NCI-H460 (cell line): ENCODE measurements around the gene SENP2. TPM values are rescaled to one million over a fixed set of nuclear protein-coding genes. Genes with fewer than 3 reads are reported as not detected.
"Not testable (repeated sequence)": the region's sequence is repeated elsewhere in the genome, so short reads cannot be mapped to it uniquely, and the experiment has no call there.

Source experiments
- DNase-seq: peaks from one replicate; pipeline ENCODE4 v3.0.0-alpha.2; 2016; ENCODE audit warnings: low read depth; ENCODE audit errors: extremely low read depth
- total RNA-seq: library from RNA; depleted of rRNA; stranded (reverse); fragments of >200 nt; shearing (Covaris generic); gene quantifications from 2 replicates; pipeline ENCODE4 v1.2.3, GENCODE V29; 2014

Gene SENP2
- total RNA-seq, 1 experiment from 2014 or later: 21.5 TPM

DNA sequence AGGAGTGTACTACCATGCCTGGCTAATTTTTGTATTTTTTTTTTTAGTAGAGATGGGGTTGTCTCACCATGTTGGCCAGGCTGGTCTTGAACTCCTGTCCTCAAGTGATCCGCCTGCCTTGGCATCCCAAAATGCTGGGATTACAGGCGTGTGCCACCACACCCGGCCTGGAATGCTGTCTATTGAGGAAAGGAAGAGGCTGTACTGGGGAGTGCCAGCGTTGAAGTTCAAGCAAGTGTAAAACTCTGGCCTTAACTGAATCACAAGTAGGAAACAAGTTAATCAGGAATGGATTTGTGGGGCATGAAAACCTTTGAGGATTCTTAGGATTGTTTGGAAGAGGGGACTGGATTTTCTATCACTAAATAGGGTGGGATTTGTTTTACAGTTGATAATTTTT, 1.4 kb upstream of the SENP2 start:
- no peak for DNase-seq

DNA sequence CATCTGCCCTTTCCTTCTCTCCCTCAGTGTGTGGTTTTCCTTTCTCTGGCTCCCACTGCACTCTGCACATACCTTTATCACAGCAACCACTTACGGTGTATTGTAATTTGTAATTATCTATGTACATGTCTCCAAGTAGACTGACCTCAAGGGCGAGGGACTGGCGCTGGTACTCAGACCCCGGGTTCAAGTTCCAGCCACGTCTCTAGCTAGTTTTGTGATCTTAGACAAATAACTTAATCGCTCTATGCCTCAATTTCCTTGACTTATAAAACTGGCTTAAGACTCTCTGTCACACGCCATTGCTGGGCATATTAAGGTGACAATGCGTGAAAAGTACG, 607 bp upstream of the SENP2 start:
- DNase-seq: no peak

DNA sequence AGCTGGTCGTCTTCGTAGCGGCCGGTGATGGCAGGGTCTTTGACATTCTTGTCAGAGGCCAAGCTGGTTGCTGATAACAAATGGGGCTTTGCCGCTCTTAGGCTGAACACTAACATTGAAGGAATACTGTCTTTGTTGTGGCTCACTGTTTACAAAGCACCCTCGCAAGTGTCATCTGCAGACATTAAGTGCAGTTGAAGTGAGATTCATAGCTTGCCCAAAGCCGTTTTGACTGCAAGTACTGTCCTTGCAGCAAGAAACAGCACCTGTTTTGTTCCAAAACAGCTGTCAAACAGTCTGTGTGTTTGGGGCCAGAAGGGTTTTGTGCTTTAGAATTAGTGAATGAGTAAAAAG, 568 bp downstream of the SENP2 start:
- no peak for DNase-seq

DNA sequence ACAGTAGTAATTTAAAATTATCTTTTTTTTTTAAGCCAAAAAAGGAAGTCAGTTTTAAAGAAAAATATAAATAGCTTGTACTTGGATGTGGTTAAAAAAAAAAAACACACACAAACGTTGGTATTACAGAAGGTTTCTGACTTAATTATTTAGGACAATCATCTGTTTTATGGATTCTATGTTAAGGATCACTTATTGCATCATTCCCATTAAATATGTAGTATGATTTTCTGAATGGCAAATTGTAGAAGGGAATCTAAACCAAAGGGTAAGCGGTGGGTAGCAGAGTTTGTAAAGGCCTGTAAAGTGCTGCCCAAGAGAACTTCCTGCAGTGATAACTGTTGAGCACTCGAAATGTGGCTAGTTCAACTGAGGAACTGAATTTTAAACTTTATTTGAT, 8.0 kb downstream of the SENP2 start:
- no peak for DNase-seq

DNA sequence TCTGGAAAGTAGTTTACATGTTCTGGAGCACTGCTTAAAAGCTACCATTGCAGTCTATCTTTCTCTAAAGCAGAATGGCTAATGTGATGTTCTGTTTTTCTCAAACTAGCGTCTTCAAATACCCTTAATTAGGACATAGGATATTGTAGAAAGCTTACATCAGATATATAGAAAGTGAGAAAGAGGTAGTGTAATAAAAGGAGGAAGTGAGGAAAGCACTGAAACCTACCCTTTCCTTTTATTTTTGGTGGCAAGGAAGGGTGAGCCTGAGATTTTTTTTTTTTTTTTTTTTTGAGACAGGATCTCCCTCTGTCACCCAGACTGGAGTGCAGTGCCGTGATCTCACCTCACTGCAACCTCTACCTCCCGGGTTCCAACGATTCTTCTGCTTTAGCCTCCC, 9.4 kb downstream of the SENP2 start:
- DNase-seq: no peak

DNA sequence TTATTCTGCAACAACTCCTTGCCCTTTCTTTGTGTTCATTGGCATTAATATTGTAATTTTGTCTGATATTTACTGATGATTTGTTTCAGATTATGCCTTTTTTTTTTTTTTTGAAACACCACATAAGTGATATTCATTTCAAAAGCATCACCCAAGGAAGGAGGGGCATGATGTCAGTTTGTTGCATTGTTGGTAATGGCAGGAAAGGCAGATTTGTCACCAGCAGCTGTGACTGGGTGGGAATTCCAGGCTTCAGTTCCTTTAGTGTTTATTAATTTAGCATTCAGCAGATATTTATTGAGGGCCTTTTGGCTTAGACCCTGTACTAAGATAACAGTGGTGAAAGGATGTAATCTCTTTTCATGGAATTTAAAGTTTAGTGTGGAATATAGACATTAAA, 19.5 kb downstream of the SENP2 start:
- no peak for DNase-seq

DNA sequence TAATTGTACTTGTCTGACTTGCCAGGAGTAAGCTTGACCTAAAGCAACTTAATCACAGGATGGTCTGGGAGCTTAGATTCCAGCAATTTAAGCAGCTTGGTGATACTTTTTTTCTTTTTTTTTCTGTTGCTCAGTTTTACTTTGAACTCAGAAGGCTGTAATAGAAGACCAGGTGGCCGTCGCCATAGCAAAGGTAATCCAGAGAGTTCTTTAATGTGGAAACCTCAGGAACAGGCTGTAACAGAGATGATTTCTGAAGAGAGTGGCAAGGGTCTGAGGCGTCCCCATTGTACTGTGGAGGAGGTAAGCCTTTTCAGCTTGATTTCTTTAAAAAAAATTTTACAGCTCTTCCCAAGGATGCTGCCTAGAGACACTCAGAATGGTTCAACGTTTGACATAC, 20.1 kb downstream of the SENP2 start:
- no peak for DNase-seq

DNA sequence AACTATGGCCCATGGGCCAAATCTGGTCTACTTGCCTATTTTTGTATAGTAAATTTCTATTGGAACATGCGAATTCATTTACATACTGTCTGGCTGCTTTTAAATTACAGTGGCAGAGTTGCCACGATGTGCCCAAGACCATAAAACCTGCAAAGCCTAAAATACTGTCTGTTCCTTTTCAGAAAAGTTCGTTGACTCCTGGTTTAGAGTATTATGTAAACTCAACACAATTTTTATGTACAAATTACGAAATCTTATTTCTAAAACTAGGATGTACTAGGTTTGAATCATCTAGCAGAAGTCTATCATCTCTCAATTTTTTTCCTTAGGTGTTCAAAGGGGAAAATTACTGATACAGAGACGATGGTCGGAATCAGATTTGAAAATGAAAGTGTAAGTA, 26.9 kb downstream of the SENP2 start:
- DNase-seq: no peak

DNA sequence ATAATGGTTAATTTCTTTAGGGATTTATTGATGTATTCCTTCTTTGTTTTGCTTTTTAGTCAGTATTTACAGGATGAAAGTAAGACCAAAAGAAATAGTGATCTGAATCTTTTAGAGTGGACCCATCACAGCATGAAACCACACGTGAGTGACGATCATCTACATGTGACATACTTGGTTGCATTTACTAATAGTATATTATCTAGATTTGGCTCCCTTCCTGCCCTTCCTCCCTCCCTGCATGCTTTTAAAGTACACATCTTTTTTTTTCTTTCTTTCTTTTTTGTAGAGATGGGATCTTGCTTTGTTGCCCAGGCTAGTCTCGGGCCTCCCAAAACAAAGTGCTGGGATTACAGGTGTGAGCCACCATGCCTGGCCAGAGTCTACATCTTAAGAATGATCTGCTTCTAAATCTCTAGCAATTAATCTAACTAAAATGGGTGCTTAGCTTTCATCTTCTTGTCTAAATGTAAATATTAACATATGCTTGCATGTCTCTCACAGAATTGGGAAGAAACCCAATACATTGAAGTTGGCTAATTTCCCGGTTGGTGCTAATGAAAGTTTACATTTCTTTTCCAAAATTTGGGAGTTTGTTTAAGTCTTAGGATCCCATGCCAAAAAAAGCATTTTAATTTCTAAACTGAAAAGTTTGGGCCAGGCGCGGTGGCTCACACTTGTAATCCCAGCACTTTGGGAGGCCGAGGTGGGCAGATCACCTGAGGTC, 38.0 kb downstream of the SENP2 start:
- DNase-seq: no peak

DNA sequence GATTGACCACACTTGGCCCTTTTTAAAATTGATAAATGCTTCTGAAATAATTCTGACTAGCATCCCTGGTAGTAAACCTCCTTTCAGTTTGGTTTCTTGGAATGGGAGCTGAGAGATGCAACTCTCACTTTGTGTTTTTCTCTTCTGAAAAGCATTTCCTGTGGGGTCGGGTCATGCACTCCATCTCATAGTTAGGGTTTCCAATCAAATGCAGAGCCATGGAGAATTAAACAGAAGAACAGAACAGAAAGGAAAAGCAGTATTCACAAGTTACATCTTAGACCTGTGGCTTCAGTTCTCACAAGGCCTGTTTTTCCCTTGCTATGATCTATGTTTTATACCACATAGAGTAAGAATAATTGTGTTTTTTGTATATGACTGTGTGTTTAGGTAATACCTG, 39.7 kb downstream of the SENP2 start:
- DNase-seq: no peak

DNA sequence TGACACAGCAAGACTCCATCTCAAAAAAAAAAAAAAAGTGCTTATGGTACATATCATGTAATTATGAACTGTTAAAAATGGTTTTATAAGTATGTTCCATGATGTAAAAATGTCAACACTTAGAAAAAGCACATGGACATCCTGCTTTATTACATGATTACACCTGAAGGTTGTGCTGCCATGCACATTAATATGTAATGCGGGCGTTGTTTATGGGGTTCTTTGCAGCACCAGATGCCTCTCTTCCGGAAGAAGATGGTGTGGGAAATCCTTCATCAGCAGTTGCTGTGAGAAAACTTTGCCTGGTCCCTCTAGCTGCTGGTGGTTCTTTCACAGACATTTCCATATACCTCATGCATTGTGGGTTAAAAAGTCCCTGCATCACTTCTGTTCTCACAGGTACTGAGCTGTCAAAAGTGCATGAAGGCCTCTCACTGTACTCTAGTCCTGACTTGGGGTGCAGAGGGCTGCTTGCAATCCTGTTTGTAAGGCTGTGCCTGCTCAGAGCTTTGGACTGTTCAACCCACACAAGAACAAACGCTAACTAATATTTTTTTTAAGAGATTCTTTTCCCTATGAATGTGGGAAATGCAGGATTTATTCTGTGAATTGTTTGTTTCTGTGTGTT, 43.6 kb downstream of the SENP2 start:
- no peak for DNase-seq

DNA sequence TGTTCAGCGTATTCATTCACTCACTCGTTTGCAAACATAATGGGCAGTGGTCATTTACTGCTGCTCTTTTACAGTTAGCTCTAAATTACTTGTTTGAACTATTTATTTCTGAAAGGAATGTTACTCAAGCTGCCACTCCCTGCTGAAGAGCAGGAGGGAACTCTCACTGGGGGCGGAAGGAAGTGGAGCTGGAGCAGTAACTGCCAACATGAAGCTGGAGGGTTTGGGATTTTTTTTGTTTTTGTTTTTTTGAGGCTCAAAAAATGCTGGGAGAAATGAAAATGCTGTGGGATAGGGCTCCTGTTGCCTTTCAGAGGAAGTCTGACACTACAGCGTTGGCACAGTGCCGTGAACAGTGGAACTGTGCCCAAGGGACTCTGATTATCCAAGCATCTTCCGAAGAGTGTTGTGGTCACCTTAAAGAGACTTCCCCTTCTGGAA, 44.1 kb downstream of the SENP2 start:
- DNase-seq: no peak

DNA sequence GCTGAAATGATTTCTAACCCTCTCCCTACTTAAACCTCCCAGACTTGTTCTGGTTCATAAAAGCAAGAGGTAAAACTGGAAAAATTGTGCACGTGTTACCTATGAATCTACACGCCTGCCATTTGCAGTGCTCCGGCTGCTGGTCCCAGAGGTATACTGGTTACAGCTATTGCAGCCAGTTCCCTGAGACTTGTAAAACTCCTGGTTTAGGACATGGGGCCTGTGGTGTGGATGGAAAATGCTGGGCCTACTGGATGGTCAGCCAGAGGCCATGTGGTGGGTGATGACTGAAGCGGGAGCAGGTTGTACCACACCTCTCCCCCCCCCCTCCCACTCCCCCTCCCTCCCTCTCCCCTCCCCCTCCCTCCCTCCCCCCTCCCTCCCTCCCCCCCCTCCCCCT, 45.0 kb downstream of the SENP2 start:
- DNase-seq: no peak

DNA sequence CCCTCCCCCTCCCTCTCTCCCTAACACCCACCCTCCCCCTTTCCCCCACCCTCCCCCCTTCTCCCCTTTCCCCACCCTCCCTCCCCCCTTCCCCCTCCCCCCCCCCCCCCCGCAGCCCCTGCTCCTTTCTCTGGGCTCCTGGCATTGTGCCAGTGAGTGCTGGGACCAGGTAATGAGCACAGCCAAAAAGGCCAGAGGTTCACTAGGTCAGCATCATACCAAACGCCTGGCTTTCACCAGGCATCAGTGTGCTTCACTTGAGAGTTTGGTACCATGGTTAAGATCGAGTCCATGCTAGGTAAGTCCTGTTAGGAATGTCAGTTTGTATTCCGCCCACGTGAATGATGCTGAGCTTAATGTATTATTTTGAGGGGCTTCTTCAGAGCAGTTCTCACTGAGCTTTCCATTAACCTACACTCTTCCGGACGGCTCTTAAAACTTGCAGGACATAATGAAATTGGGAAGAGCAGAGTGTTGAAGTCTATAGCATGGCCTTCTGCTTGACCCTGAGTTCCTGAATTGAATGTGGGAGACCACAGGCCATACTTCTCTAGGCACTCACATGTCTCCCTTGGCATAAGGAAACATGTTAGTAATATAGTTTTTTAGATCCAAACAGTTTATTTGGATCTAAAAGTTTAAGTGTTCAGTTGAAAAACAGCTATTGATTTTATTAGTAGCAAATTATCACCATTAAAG, 45.6 kb downstream of the SENP2 start:
- no peak for DNase-seq

DNA sequence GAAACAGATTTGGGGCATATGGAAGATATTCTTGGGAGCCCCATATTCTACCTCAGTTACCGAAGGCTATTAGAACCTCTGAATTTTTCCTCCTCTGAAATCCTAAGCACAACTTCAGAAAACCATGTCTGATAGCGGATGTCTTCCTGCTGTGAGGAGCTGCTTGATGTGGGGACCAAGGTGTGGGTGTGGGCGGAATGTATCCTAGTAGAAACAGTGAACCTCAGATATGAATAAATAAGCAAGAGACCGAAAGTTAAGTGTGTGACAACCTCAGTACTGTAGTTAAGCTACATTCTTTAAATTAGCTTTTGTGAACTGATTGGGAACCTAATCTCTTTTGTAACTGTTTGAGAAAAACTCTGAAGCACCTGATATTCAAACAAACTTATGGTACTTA, 46.9 kb downstream of the SENP2 start:
- DNase-seq: no peak

DNA sequence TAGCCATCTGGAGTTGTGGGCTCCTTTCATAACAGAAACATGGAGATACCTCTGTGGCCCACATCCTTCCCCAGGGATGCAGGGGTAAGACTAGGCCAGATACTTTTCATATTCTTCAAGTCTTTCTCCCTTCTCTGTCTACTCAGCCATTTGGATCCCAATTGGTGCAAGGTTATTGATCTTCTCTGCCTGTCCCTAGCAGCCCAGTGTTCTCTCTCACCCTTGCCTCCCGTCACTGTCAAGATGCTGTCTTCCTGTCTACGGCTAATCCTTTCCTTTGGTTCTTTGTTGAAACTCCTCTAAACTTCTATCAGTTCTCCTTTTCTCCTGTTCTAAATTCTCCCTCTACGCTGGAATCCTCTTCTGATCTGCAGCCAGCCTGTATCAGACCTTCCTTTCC, 51.3 kb downstream of the SENP2 start:
- no peak for DNase-seq

DNA sequence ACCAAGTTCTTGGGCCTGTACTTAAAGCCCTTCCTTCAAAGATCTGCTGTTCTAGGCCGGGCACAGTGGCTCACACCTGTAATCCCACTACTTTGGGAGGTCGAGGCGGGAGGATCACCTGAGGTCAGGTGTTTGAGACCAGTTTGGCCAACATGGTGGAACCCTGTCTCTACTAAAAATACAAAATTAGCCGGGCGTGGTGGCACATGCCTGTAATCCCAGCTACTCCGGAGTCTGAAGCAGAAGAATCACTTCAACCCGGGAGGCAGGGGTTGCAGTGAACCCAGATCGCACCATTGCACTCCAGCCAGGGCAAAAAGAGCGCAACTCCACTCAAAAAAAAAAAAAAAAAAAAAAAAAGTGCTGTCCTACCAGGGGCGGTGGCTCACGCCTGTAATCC, 52.6 kb downstream of the SENP2 start:
- not testable (repeated sequence) for DNase-seq

DNA sequence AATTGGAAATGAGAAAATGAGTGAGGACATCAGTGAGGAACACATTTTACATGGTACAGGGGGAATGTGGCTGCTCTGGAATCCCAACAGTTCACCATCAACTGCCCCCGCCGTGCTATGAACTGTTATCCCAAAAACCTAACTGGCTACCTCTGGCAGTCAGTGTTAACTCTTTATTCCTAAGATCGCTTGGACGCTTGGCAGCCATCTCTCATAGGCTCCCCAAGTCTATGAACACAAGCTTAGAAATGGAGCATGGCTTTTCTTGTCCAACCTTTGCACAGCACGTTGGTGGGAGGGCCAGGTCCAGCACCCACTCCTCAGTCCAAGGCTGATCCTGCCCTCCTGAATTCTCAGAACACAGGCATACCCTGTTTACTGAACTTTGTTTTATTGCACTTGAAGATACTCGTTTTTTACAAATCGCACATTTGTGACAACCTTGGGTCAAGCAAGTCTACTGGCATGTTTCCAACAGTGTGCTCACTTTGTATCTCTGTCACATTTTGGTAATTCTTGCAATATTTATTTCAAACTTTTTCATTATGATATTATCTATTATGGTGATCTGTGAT, 53.6 kb downstream of the SENP2 start:
- no peak for DNase-seq

DNA sequence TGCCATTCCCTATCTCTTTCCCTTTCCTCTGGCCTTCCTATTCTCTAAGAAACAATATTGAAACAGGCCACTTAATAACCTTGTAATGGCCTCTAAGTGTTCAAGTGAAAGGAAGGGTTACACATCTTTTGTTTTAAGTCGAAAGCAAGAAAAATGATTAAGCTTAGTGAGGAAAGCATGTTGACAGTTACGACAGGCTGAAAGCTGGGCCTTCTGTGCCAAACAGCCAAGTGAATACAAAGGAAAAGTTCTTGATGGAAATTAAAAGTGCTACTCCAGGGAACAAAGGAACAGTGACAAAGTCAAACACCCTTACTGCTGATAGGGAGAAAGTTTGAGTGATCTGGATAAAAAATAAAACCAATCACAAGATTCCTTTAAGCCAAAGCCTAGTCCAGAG, 54.2 kb downstream of the SENP2 start:
- DNase-seq: no peak

DNA sequence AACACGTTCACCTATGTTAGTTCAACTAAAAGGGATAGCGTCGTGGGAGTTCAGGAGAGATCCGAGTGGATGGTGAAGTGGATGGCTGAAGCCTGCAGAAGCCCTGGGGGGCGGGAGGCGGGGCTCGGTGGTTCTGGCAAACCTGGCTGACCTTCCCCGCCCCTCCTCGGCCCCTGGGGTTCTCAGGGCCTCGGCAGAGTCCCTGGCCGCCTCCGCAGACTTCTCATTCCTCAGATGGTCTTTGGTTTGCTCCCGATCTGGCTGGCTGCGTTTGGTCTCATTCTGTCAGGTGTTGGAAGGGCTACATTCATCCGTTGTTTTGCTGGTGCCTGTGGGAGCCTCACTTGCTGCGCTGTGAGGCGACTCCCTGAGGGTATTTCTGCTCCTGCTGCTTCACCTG, 59.1 kb downstream of the SENP2 start:
- not testable (repeated sequence) for DNase-seq

DNA sequence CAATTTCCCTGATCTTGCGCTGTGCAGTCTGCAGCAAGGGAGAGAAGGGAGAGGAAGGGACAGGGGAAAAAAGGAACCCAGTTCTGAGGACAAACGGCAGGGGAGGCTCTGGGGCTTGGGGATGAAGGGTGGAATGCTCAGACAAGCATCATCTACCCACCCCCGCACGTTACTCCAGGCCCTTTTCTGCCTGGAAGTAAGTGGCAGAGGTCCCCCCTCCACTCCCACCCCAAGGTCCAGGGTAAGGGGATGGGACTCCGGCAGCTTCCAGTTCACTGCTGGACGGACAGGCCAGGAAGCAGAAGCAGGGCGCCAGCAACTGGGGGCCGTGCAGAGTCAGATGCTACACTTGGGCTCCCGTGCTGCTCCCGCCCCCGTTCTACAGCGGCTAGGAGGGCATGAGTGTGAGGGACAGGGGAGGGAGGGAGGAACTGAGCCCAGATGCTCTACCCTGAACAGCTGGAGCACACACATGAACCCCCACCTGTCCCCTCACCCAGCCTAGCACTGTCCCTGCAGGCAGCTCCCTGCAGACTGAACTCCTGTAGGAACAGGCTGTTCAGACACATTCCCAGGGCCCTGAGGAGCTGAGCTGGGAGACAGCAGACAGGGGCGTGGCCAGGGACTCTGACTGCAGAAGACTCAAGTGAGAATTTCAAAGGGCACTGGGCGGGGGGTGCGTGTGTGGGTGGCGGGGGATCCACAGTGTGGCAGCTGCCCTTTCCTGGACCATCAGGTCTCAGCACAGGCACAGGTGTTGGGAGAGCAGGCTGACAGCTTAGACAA, 59.7 kb downstream of the SENP2 start:
- no peak for DNase-seq
